Measurements from ENCODE around the gene FSIP1.

The FSIP1 gene

GRCh38 chr15:39565851-39566250, 216.8 kb downstream of the FSIP1 start:
- Histone ChIP-seq H3K27ac (ENCODE audit: low read depth, low read length) (no peak overlapping the region), H3K4me1 (ENCODE audit: control insufficient read depth, insufficient read depth, low read length) (no peaks in the 10 kb centered on the region), H3K9me3 (ENCODE audit: control insufficient read depth, insufficient read depth, low read length) (no peaks in the 10 kb centered on the region), H3K36me3 (ENCODE audit: control insufficient read depth, insufficient read depth, low read length) (no peaks in the 10 kb centered on the region), H3K4me3 (ENCODE audit: low read depth, low read length) (no peak overlapping the region), H3K27me3 (ENCODE audit: control insufficient read depth, insufficient read depth, low read length) (no peaks in the 10 kb centered on the region), H3K9ac (ENCODE audit: low read depth, low read length) (no peak overlapping the region)

GRCh38 chr15:39564972-39565665, 217.5 kb downstream of the FSIP1 start:
- no peak overlapping the region for H3K9ac ChIP-seq (ENCODE audit: low read depth, low read length)
- H3K4me3 ChIP-seq (ENCODE audit: low read depth, low read length) = no peak overlapping the region
- H3K36me3 ChIP-seq (ENCODE audit: control insufficient read depth, insufficient read depth, low read length) = no peaks in the 10 kb centered on the region
- no peaks in the 10 kb centered on the region for H3K4me1 ChIP-seq (ENCODE audit: control insufficient read depth, insufficient read depth, low read length)
- no peak overlapping the region for H3K27ac ChIP-seq (ENCODE audit: low read depth, low read length)
- no peaks in the 10 kb centered on the region for H3K27me3 ChIP-seq (ENCODE audit: control insufficient read depth, insufficient read depth, low read length)
- no peaks in the 10 kb centered on the region for H3K9me3 ChIP-seq (ENCODE audit: control insufficient read depth, insufficient read depth, low read length)

GRCh38 chr15:39558421-39558820, 224.2 kb downstream of the FSIP1 start:
- Histone ChIP-seq H3K27me3 (ENCODE audit: control insufficient read depth, insufficient read depth, low read length) (no peaks in the 10 kb centered on the region), H3K9ac (ENCODE audit: low read depth, low read length) (no peak overlapping the region), H3K36me3 (ENCODE audit: control insufficient read depth, insufficient read depth, low read length) (no peaks in the 10 kb centered on the region), H3K27ac (ENCODE audit: low read depth, low read length) (no peak overlapping the region), H3K9me3 (ENCODE audit: control insufficient read depth, insufficient read depth, low read length) (no peaks in the 10 kb centered on the region), H3K4me3 (ENCODE audit: low read depth, low read length) (no peak overlapping the region), H3K4me1 (ENCODE audit: control insufficient read depth, insufficient read depth, low read length) (peaks cover 6% of the 10 kb centered on the region; the same call in 1 of the 2 replicates)

- Histone ChIP-seq H3K9ac (ENCODE audit: low read depth, low read length) (no peak overlapping the region), H3K4me3 (ENCODE audit: low read depth, low read length) (no peak overlapping the region), H3K27ac (ENCODE audit: low read depth, low read length) (no peak overlapping the region), H3K27me3 (ENCODE audit: control insufficient read depth, insufficient read depth, low read length) (no peaks in the 10 kb centered on the region), H3K4me1 (ENCODE audit: control insufficient read depth, insufficient read depth, low read length) (peaks cover 6% of the 10 kb centered on the region; the same call in 1 of the 2 replicates), H3K9me3 (ENCODE audit: control insufficient read depth, insufficient read depth, low read length) (no peaks in the 10 kb centered on the region), H3K36me3 (ENCODE audit: control insufficient read depth, insufficient read depth, low read length) (no peaks in the 10 kb centered on the region)
These were observed 226.2 kb downstream of the FSIP1 start for GRCh38 chr15:39556461-39556860.

GRCh38 chr15:39555885-39556284, 226.8 kb downstream of the FSIP1 start:
- no peak overlapping the region for H3K27ac ChIP-seq (ENCODE audit: low read depth, low read length)
- no peaks in the 10 kb centered on the region for H3K36me3 ChIP-seq (ENCODE audit: control insufficient read depth, insufficient read depth, low read length)
- no peak overlapping the region for H3K4me3 ChIP-seq (ENCODE audit: low read depth, low read length)
- H3K9me3 ChIP-seq (ENCODE audit: control insufficient read depth, insufficient read depth, low read length) = no peaks in the 10 kb centered on the region
- H3K27me3 ChIP-seq (ENCODE audit: control insufficient read depth, insufficient read depth, low read length) = no peaks in the 10 kb centered on the region
- H3K4me1 ChIP-seq (ENCODE audit: control insufficient read depth, insufficient read depth, low read length) = peaks cover 6% of the 10 kb centered on the region; the same call in 1 of the 2 replicates
- no peak overlapping the region for H3K9ac ChIP-seq (ENCODE audit: low read depth, low read length)

GRCh38 chr15:39554746-39555387, 227.8 kb downstream of the FSIP1 start:
- Histone ChIP-seq H3K27me3 (ENCODE audit: control insufficient read depth, insufficient read depth, low read length) (no peaks in the 10 kb centered on the region), H3K9me3 (ENCODE audit: control insufficient read depth, insufficient read depth, low read length) (no peaks in the 10 kb centered on the region), H3K36me3 (ENCODE audit: control insufficient read depth, insufficient read depth, low read length) (no peaks in the 10 kb centered on the region), H3K27ac (ENCODE audit: low read depth, low read length) (no peak overlapping the region), H3K4me3 (ENCODE audit: low read depth, low read length) (no peak overlapping the region), H3K4me1 (ENCODE audit: control insufficient read depth, insufficient read depth, low read length) (peaks cover 6% of the 10 kb centered on the region; the same call in 1 of the 2 replicates), H3K9ac (ENCODE audit: low read depth, low read length) (no peak overlapping the region)

GRCh38 chr15:39553947-39554693, 228.5 kb downstream of the FSIP1 start:
- Histone ChIP-seq H3K4me1 (ENCODE audit: control insufficient read depth, insufficient read depth, low read length) (peaks cover 6% of the 10 kb centered on the region; the same call in 1 of the 2 replicates), H3K27ac (ENCODE audit: low read depth, low read length) (no peak overlapping the region), H3K4me3 (ENCODE audit: low read depth, low read length) (no peak overlapping the region)

GRCh38 chr15:39552556-39552955, 230.1 kb downstream of the FSIP1 start:
- Histone ChIP-seq H3K9me3 (ENCODE audit: control insufficient read depth, insufficient read depth, low read length) (no peaks in the 10 kb centered on the region), H3K4me1 (ENCODE audit: control insufficient read depth, insufficient read depth, low read length) (peaks cover 6% of the 10 kb centered on the region; the same call in 1 of the 2 replicates), H3K9ac (ENCODE audit: low read depth, low read length) (no peak overlapping the region), H3K27ac (ENCODE audit: low read depth, low read length) (no peak overlapping the region), H3K27me3 (ENCODE audit: control insufficient read depth, insufficient read depth, low read length) (no peaks in the 10 kb centered on the region), H3K4me3 (ENCODE audit: low read depth, low read length) (no peak overlapping the region), H3K36me3 (ENCODE audit: control insufficient read depth, insufficient read depth, low read length) (no peaks in the 10 kb centered on the region)

More at GRCh38 chr15:39553947-39554693, 228.5 kb downstream of the FSIP1 start:
- no peaks in the 10 kb centered on the region for H3K36me3 ChIP-seq (ENCODE audit: control insufficient read depth, insufficient read depth, low read length)
- no peak overlapping the region for H3K9ac ChIP-seq (ENCODE audit: low read depth, low read length)
- no peaks in the 10 kb centered on the region for H3K9me3 ChIP-seq (ENCODE audit: control insufficient read depth, insufficient read depth, low read length)
- H3K27me3 ChIP-seq (ENCODE audit: control insufficient read depth, insufficient read depth, low read length) = no peaks in the 10 kb centered on the region

GRCh38 chr15:39551476-39551875, 231.2 kb downstream of the FSIP1 start:
- Histone ChIP-seq H3K4me1 (ENCODE audit: control insufficient read depth, insufficient read depth, low read length) (peaks cover 6% of the 10 kb centered on the region; the same call in 1 of the 2 replicates), H3K9me3 (ENCODE audit: control insufficient read depth, insufficient read depth, low read length) (no peaks in the 10 kb centered on the region)

More at GRCh38 chr15:39551476-39551875, 231.2 kb downstream of the FSIP1 start:
- Histone ChIP-seq H3K27ac (ENCODE audit: low read depth, low read length) (no peak overlapping the region), H3K27me3 (ENCODE audit: control insufficient read depth, insufficient read depth, low read length) (no peaks in the 10 kb centered on the region), H3K4me3 (ENCODE audit: low read depth, low read length) (no peak overlapping the region), H3K36me3 (ENCODE audit: control insufficient read depth, insufficient read depth, low read length) (no peaks in the 10 kb centered on the region), H3K9ac (ENCODE audit: low read depth, low read length) (no peak overlapping the region)
